Measurements from ENCODE around the gene IBA57.
A peak's percentile ranks its signal among the peaks of the same experiment; 100 is the strongest.
"Not testable (repeated sequence)": the region's sequence is repeated elsewhere in the genome, so short reads cannot be mapped to it uniquely, and the experiment has no call there.

Gene IBA57

GRCh38 chr1:228212966-228213844, 47.6 kb downstream of the IBA57 start:
- in situ Hi-C loops (cut with HindIII; ENCODE audit: low pct_unique_long_range_greater_than_20kb, low sequenced_read_pairs): no loop called here
- peak; percentile 97 for DNase-seq (ENCODE audit: low read depth in 1 of 2, low spot score in 1 of 2)
- TF ChIP-seq JUND (IDR thresholded peaks at IDR 0.05; ENCODE audit: low read depth): no peak

DNA sequence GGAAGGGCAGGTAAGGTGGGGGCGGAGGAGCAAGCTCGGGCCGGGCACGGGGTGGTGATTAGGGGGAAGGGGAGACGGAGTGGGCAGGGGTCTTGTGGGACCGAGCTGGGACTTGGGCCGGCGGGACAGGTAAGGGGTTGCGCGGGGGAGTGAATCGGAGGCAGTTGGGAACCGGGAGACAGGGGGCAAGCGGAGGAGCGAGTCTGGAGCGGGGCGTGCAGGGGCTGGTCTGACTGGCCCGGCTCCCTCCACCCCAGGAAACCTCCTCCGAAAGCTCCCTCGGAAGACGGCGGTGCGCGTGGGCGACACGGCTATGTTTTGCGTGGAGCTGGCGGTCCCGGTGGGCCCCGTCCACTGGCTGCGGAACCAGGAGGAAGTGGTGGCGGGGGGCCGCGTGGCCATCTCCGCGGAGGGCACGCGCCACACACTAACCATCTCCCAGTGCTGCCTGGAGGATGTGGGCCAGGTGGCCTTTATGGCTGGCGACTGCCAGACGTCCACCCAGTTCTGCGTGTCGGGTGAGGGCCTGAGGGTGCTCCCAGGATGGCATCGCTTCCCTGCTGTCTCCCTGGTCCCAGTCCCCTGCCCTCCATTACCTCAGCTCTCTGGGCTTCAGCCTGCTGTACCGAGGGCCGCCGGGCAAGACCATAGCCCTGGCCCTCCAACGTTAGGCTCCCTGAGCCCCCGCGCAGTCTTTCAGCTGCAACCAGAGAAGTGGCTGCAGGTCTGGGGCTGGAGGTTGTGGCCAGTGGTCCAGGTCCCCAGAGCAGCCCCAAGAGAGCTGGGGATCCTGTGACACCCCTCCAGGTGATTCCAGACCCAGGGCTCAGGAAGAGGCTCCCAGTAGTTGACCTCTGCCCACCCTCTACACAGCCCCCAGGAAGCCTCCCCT, 48.6 kb downstream of the IBA57 start:
- no peak for TF ChIP-seq JUND (IDR thresholded peaks at IDR 0.05; ENCODE audit: low read depth)
- no peak for DNase-seq (ENCODE audit: low read depth in 1 of 2, low spot score in 1 of 2)
- in situ Hi-C loops (cut with HindIII; ENCODE audit: low pct_unique_long_range_greater_than_20kb, low sequenced_read_pairs): no loop called here

- in situ Hi-C loops (cut with HindIII; ENCODE audit: low pct_unique_long_range_greater_than_20kb, low sequenced_read_pairs): no loop called here
- DNase-seq (ENCODE audit: low read depth in 1 of 2, low spot score in 1 of 2): no peak
- no peak for TF ChIP-seq JUND (IDR thresholded peaks at IDR 0.05; ENCODE audit: low read depth)
These were observed 49.5 kb downstream of the IBA57 start for GRCh38 chr1:228214921-228215662.

DNA sequence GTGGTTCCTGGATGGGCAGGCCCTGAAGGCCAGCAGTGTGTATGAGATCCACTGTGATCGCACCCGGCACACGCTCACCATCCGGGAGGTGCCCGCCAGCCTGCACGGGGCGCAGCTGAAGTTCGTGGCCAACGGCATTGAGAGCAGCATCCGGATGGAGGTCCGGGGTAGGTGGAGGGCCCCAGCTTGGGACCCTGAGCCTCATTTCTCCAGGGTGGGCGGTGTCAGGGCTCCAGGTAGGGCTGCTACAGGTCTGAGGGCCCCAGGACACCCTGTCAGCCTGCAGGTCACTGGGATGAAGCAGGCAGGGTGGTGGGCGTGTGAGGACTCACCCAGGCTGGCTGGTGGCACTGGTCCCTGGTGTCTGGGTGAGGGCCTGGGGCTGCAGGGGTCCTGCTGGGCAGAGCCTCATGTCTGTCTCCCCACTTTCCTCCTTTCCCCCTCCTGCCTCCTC, 50.1 kb downstream of the IBA57 start:
- TF ChIP-seq JUND (IDR thresholded peaks at IDR 0.05; ENCODE audit: low read depth): no peak
- no peak for DNase-seq (ENCODE audit: low read depth in 1 of 2, low spot score in 1 of 2)
- in situ Hi-C loops (cut with HindIII; ENCODE audit: low pct_unique_long_range_greater_than_20kb, low sequenced_read_pairs): no loop called here

- no peak for DNase-seq (ENCODE audit: low read depth in 1 of 2, low spot score in 1 of 2)
- in situ Hi-C loops (cut with HindIII; ENCODE audit: low pct_unique_long_range_greater_than_20kb, low sequenced_read_pairs): no loop called here
- TF ChIP-seq JUND (IDR thresholded peaks at IDR 0.05; ENCODE audit: low read depth): no peak
These were observed 51.0 kb downstream of the IBA57 start for GRCh38 chr1:228216371-228217320.

DNA sequence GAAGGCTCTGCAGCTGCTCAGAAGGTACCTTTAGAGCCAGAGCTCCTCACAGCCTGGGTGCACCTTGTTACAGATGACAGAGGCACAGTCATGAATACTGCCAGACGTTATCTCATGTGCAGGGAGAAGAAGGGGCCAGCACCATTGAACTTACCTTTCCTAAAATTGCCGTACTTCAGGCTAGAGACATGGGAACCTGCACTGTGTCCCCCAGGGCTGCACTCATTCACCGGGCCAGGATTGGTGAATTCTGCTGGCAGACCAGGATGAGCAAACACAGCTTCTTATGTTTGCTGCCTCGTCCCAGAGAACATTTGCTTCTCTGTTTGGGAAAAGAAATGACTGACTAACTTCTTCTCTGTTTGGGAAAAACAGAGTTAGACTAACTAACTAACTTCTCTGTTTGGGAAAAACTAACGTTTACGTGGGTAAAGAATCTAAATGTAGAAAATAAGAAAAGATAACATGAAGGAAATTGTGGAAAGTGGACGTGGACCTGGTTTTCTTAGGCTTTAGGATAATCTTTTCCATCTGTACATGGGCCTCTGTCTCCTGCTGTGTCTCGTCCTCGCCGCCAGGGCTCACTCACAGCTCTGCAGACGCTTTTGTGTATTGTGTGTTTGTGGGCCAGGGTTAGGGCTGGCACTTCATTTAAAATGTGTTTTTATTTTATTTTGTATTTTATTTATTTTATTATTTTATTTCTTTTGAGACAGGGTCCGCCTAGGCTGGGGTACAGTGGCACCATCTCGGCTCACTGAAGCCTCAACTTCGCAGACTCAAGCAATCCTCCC, 52.1 kb downstream of the IBA57 start:
- in situ Hi-C loops (cut with HindIII; ENCODE audit: low pct_unique_long_range_greater_than_20kb, low sequenced_read_pairs): no loop called here
- DNase-seq (ENCODE audit: low read depth in 1 of 2, low spot score in 1 of 2): no peak
- TF ChIP-seq JUND (IDR thresholded peaks at IDR 0.05; ENCODE audit: low read depth): no peak

- in situ Hi-C loops (cut with HindIII; ENCODE audit: low pct_unique_long_range_greater_than_20kb, low sequenced_read_pairs): no loop called here
- TF ChIP-seq JUND (IDR thresholded peaks at IDR 0.05; ENCODE audit: low read depth): no peak
- no peak for DNase-seq (ENCODE audit: low read depth in 1 of 2, low spot score in 1 of 2)
These were observed 53.1 kb downstream of the IBA57 start for GRCh38 chr1:228218513-228219244.

DNA sequence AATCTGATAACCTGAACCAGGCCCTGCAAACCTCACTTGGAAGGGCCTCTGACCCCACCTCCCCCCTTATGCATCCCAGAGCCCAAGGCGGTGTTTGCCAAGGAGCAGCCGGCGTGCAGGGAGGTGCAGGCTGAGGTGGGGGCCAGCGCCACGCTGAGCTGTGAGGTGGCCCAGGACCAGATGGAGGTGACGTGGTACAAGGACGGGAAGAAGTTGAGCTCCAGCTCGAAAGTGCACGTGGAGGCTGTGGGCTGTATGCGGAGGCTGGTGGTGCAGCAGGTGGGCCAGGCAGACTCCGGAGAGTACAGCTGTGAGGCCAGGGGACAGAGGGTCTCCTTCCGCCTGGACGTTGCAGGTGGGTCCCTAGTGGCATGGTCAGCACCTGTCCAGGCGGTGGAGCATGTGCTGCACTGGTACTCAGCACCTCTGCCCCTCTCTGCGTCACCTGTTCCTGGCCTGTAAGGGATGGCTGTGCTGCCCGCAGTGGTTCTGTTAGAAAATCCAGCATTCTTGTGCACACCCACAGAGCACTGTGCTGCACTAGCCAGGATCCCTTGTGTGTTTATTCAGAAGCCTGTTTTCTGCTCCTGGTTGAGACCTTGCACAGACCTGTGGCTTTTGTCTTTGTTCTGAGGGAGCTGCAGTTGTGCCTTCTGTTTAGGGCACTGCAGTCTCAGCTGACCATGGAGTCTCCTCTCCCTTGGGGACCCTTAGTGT, 53.8 kb downstream of the IBA57 start:
- in situ Hi-C loops (cut with HindIII; ENCODE audit: low pct_unique_long_range_greater_than_20kb, low sequenced_read_pairs): no loop called here
- no peak for DNase-seq (ENCODE audit: low read depth in 1 of 2, low spot score in 1 of 2)
- TF ChIP-seq JUND (IDR thresholded peaks at IDR 0.05; ENCODE audit: low read depth): no peak

DNA sequence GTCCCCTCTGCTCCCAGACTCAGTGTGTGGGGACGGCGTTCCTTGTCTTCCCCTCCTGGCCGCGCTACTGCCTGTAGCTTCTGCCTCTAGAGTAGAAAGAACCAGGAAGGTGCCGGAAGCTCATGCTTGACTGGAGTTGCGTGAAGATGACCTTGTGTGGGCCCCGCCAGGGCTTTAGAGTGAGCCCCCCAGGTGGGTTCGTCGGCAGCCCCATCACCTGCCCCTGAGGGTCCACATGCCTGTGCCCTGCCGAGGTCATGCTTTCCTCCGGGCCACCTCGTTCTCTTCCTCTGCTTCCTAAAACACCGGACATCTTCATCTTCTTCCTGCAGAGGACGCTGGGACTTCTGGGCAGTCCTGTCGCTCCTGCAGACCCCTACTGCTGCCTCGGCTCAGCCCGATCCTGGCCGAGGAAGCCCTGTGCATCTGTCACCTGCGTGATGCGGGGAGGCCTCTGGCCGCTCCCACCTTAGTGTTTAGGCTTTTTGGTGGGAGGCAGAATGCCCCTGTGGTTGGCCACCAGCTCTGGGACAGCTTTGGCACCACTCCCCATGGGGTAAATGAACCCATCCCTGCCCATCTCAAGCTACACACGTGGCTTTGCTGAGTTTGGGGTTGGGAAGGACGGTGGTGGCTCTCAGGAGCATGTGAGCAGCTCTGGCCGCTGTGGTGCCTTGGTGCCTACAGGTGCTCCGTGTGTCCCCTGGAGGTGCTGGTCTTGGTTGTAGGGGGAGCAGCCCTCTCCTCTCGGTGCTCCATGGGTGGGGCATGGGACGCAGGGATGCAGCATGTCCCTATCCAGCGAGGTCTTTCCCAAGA, 54.6 kb downstream of the IBA57 start:
- in situ Hi-C loops (cut with HindIII; ENCODE audit: low pct_unique_long_range_greater_than_20kb, low sequenced_read_pairs): no loop called here
- no peak for TF ChIP-seq JUND (IDR thresholded peaks at IDR 0.05; ENCODE audit: low read depth)
- no peak for DNase-seq (ENCODE audit: low read depth in 1 of 2, low spot score in 1 of 2)

DNA sequence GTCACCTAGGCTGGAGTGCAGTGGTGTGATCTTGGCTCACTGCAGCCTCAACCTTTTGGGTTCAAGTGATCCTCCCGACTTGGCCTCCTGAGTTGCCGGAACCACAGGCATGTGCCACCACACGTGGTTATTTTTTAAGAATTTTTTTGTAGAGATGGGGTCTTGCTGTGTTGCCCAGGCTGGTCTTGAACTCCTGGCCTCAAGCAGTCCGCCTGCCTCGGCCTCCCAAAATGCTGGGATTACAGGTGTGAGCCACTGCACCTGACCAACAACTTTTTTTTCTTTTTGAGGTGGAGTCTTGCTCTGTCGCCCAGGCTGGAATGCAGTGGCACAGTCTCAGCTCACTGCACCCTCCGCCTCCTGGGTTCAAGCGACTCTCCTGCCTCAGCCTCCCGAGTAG, 55.5 kb downstream of the IBA57 start:
- in situ Hi-C loops (cut with HindIII; ENCODE audit: low pct_unique_long_range_greater_than_20kb, low sequenced_read_pairs); DNase-seq (ENCODE audit: low read depth in 1 of 2, low spot score in 1 of 2): not testable (repeated sequence)
